ENCODE data around the gene ZNF629.

- TF ChIP-seq EZH2 (IDR thresholded peaks at IDR 0.05; ENCODE audit: low read length, missing control alignments) (no peak), CTCF (conservative IDR thresholded peaks at IDR 0.05 in 1 of 2, IDR thresholded peaks at IDR 0.05 in 1 of 2; ENCODE audit: low read depth in 1 of 2, low read length in 2 of 2) (no peak)
Observed at GRCh38 chr16:30777591-30778297, 9.3 kb downstream of the ZNF629 start.
